GM19240 (cell line): ENCODE measurements around the gene PTGER3.
"Not testable (repeated sequence)": the region's sequence is repeated elsewhere in the genome, so short reads cannot be mapped to it uniquely, and the experiment has no call there.

Experiments used
- DNase-seq: peaks from one replicate; pipeline ENCODE4 v3.0.0; 2011; ENCODE audit warnings: low spot score; ENCODE audit not compliant: insufficient read length

Gene PTGER3

GRCh38 chr1:71014178-71014579 lies 33.4 kb downstream of the PTGER3 start:
- no peak for DNase-seq

- DNase-seq: no peak
These were observed 44.7 kb downstream of the PTGER3 start for GRCh38 chr1:71002709-71003475.

- DNase-seq: no peak
These were observed 46.0 kb downstream of the PTGER3 start for GRCh38 chr1:71001624-71002023.

- DNase-seq: no peak
These were observed 49.8 kb downstream of the PTGER3 start for GRCh38 chr1:70997793-70998192.

GRCh38 chr1:70994753-70995268 lies 52.8 kb downstream of the PTGER3 start:
- no peak for DNase-seq

- no peak for DNase-seq
These were observed 53.8 kb downstream of the PTGER3 start for GRCh38 chr1:70993798-70994197.

GRCh38 chr1:70992521-70992920 lies 55.1 kb downstream of the PTGER3 start:
- no peak for DNase-seq

- DNase-seq: no peak
These were observed 57.0 kb downstream of the PTGER3 start for GRCh38 chr1:70990469-70991253.

- no peak for DNase-seq
These were observed 60.1 kb downstream of the PTGER3 start for GRCh38 chr1:70987497-70987896.

- not testable (repeated sequence) for DNase-seq
These were observed 61.8 kb downstream of the PTGER3 start for GRCh38 chr1:70985776-70986225.

GRCh38 chr1:70985278-70985677 lies 62.3 kb downstream of the PTGER3 start:
- DNase-seq: not testable (repeated sequence)

- DNase-seq: no peak
These were observed 67.3 kb downstream of the PTGER3 start for GRCh38 chr1:70980361-70980760.

- DNase-seq: no peak
These were observed 67.7 kb downstream of the PTGER3 start for GRCh38 chr1:70979881-70980280.

GRCh38 chr1:70979313-70979712 lies 68.3 kb downstream of the PTGER3 start:
- DNase-seq: no peak

GRCh38 chr1:70978623-70979022 lies 69.0 kb downstream of the PTGER3 start:
- no peak for DNase-seq

GRCh38 chr1:70977575-70977974 lies 70.0 kb downstream of the PTGER3 start:
- DNase-seq: no peak

GRCh38 chr1:70977041-70977440 lies 70.6 kb downstream of the PTGER3 start:
- no peak for DNase-seq

- DNase-seq: no peak
These were observed 73.9 kb downstream of the PTGER3 start for GRCh38 chr1:70973754-70974153.

GRCh38 chr1:70970407-70970806 lies 77.2 kb downstream of the PTGER3 start:
- no peak for DNase-seq

GRCh38 chr1:70966018-70966638 lies 81.5 kb downstream of the PTGER3 start:
- DNase-seq: no peak

- DNase-seq: no peak
These were observed 84.2 kb downstream of the PTGER3 start for GRCh38 chr1:70963374-70963773.
